ENCODE results near the gene DENND1A.
"Not testable (repeated sequence)": the region's sequence is repeated elsewhere in the genome, so short reads cannot be mapped to it uniquely, and the experiment has no call there.

DENND1A gene

DNA sequence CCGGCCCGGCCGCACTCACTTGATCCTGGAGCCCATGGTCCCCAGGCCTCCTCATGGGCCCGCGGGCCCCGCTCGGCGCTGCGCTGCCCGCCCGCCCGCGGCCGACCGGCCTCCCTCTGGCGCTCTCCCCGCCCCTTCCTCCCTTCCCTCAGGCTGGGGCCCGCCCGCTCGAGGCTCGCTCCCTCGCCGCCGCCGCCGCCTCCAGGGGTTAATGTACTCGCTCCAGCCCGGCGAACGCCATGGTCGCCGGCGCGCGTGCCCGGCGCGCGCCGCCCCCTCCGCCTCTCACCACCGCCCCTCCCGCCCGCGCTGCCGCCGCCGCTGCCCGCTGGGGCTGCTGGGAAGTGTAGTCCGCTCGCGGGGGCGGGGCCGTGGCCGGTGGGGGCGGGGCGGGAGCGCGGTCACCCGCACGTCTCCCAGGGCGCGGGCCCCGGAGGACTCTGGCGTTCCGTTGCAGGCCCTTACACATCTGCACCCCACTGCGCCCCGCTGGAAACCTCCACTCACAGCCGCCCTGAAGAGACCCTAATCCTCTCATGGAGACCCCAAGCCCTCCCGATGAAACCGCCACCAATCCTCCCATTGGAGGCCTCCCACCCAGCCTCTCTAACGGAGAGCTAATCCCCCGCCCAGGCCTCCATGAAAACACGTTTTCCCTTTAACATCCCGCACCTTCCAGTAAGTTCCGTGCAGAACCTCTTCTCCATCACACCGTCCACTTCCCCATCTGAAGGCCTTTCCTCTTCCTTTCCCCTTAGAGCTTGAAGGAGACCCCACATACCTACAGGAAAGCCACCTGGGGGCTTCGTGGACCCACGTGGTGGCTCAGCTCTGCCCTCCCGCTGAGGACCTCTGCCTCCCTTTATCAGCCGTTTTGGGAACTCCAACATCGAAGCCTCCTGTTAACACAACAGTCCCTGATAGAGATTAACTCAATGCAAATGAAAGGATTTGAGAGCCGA, at the start of gene DENND1A:
TSS of gene DENND1A (minus strand) at position 257 of the 962 bp plus-strand sequence. CDS start at position 36, 221 bp downstream.
- peak; percentile 87 to 94 for DNase-seq (ENCODE audit: low read depth in 2 of 2)
- no peak for TF ChIP-seq CTCF (IDR thresholded peaks at IDR 0.05; ENCODE audit: low read depth, low read length)
- H3K4me3 ChIP-seq (replicated peaks in 1 of 2; ENCODE audit: low read depth in 2 of 2, low read length in 2 of 2), result peak within 1 kb of the TSS; percentile 74 to 75

GRCh38 chr9:123978981-123979380, 49.1 kb upstream of the DENND1A start:
- no peak for DNase-seq (ENCODE audit: low read depth in 2 of 2)
- TF ChIP-seq CTCF (IDR thresholded peaks at IDR 0.05; ENCODE audit: low read depth, low read length), result no peak
- H3K4me3 ChIP-seq (replicated peaks in 1 of 2; ENCODE audit: low read depth in 2 of 2, low read length in 2 of 2), result no peak overlapping the region

DNA sequence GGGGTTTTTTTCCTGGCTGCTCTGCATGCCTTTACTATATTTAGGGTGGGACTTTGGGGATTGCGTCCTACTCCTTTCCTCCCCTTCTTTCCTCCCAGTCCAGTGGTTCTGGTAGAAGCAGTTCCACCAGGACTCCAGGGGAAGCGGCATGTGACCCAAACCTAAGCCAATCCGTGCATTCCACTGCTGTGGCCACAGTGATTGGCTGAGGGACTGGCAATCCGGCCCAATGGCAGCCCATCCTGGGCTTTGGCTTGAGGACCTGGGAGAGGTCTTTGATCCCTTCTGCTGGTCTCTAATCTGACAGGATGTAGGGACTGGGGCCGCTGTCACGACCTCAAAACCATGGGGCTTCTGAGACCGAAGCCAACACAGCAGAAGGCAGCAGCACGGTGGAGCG, 46.7 kb upstream of the DENND1A start:
- not testable (repeated sequence) for H3K4me3 ChIP-seq (replicated peaks in 1 of 2; ENCODE audit: low read depth in 2 of 2, low read length in 2 of 2); DNase-seq (ENCODE audit: low read depth in 2 of 2)

DNA sequence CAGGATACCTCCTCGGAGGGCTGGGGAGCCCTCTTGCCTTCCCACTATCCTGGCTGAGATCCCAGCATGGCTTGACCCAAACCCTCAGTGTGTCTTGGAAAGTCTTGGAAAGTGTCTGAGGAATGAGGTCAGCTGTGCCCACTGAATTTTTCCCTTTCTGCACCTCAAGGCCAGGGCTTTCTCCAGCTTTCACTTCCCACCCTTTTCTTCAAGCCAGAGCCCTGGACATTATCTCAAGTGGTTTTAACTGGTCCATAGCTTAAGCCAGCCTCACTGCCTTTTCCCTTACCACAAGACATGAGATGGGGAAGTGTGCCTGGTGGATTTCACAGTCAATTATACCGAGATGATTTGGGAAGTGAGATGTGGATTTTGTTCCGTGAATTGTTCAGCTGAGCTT, 45.9 kb upstream of the DENND1A start:
- no peak for TF ChIP-seq CTCF (IDR thresholded peaks at IDR 0.05; ENCODE audit: low read depth, low read length)
- peak in 1 of 2 donors; percentile 37 for DNase-seq (ENCODE audit: low read depth in 2 of 2)
- no peak overlapping the region for H3K4me3 ChIP-seq (replicated peaks in 1 of 2; ENCODE audit: low read depth in 2 of 2, low read length in 2 of 2)

DNA sequence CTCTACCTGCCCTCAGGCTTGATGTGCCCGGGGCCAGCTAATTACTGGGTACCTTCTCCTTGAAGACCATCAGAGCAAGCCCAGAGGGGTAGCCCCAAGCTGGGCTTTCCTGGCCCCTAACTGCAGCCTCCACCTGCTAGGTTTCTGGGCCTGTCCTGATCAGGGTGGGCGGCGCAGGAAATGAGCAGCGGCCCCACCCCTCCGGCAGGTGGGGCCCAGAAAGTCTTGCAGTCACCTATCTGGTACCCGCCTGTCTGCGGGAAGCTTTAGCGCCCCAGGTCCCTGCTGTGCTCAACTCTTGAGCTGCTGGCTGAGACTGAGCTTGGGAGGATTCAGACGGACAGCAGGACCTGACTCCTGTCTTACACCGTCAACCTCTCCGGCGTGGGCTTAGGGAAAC, 44.5 kb upstream of the DENND1A start:
- DNase-seq (ENCODE audit: low read depth in 2 of 2), result no peak
- no peak overlapping the region for H3K4me3 ChIP-seq (replicated peaks in 1 of 2; ENCODE audit: low read depth in 2 of 2, low read length in 2 of 2)
- TF ChIP-seq CTCF (IDR thresholded peaks at IDR 0.05; ENCODE audit: low read depth, low read length), result no peak

DNA sequence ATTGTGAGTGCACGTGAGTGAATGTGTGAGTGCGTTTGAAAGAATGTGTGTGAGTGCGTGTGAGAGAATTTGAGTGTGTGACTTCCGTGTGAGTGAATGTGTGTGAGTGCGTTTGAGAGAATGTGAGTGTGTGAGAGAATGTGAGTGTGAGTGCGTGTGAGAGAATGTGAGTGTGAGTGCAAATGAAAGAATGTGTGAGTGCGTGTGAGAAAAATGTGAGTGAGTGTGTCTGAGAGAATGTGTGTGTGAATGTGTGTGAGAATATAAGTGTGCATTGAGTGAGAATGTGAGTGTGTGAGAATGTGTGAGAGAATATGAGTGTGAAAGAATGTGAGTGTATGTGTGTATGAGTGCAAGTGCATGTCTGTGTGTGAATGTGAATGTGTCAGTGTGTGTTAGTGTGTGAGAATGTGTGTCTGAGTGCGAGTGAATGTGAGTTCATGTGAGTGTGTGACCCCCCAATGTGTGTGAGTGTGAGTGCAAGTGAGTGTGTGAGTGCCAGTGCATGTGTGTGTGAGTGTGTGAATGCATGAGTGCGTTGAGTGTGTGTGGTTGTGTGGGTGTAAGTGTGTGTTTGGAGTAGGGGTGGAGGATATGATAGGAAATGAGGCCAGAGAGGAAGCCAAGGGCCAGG, 43.8 kb upstream of the DENND1A start:
- H3K4me3 ChIP-seq (replicated peaks in 1 of 2; ENCODE audit: low read depth in 2 of 2, low read length in 2 of 2), result no peak overlapping the region
- no peak for DNase-seq (ENCODE audit: low read depth in 2 of 2)
- TF ChIP-seq CTCF (IDR thresholded peaks at IDR 0.05; ENCODE audit: low read depth, low read length), result no peak

GRCh38 chr9:123972618-123973017, 42.7 kb upstream of the DENND1A start:
- no peak for TF ChIP-seq CTCF (IDR thresholded peaks at IDR 0.05; ENCODE audit: low read depth, low read length)

More at GRCh38 chr9:123972618-123973017, 42.7 kb upstream of the DENND1A start:
- no peak overlapping the region for H3K4me3 ChIP-seq (replicated peaks in 1 of 2; ENCODE audit: low read depth in 2 of 2, low read length in 2 of 2)
- no peak for DNase-seq (ENCODE audit: low read depth in 2 of 2)
